HG02870 (cell line): ENCODE data around the gene PLD6.
"Not testable (repeated sequence)": the region's sequence is repeated elsewhere in the genome, so short reads cannot be mapped to it uniquely, and the experiment has no call there.

Experiments used
- ATAC-seq: cut with Tn5 transposase; IDR thresholded peaks from one replicate; pipeline ENCODE4 v1.9.1; 2021; ENCODE audit warnings: mild to moderate bottlenecking, moderate library complexity; ENCODE audit not compliant: unreplicated experiment

Gene PLD6

GRCh38 chr17:17201271-17201670 is 4.9 kb downstream of the PLD6 start:
- no peak for ATAC-seq

GRCh38 chr17:17200831-17201230 is 5.3 kb downstream of the PLD6 start:
- no peak for ATAC-seq

- no peak for ATAC-seq
These were observed 5.8 kb downstream of the PLD6 start for GRCh38 chr17:17200311-17200710.

GRCh38 chr17:17198281-17198680 is 7.9 kb downstream of the PLD6 start:
- no peak for ATAC-seq

GRCh38 chr17:17196776-17197175 is 9.4 kb downstream of the PLD6 start:
- ATAC-seq: no peak

- ATAC-seq: not testable (repeated sequence)
These were observed 10.7 kb downstream of the PLD6 start for GRCh38 chr17:17195466-17195865.

- ATAC-seq: no peak
These were observed 14.2 kb downstream of the PLD6 start for GRCh38 chr17:17191961-17192381.

GRCh38 chr17:17191346-17191792 is 14.8 kb downstream of the PLD6 start:
- ATAC-seq: no peak

GRCh38 chr17:17190188-17190587 is 15.9 kb downstream of the PLD6 start:
- ATAC-seq: no peak

GRCh38 chr17:17189559-17189958 is 16.6 kb downstream of the PLD6 start:
- ATAC-seq: no peak

- ATAC-seq: no peak
These were observed 17.5 kb downstream of the PLD6 start for GRCh38 chr17:17188586-17188985.

GRCh38 chr17:17186551-17187505 is 19.3 kb downstream of the PLD6 start:
- ATAC-seq: no peak

- no peak for ATAC-seq
These were observed 20.1 kb downstream of the PLD6 start for GRCh38 chr17:17186051-17186450.

- not testable (repeated sequence) for ATAC-seq
These were observed 21.0 kb downstream of the PLD6 start for GRCh38 chr17:17184985-17185757.

- ATAC-seq: no peak
These were observed 22.4 kb downstream of the PLD6 start for GRCh38 chr17:17183744-17184143.

GRCh38 chr17:17182598-17183136 is 23.5 kb downstream of the PLD6 start:
- ATAC-seq: no peak

- no peak for ATAC-seq
These were observed 24.2 kb downstream of the PLD6 start for GRCh38 chr17:17181666-17182597.

- no peak for ATAC-seq
These were observed 25.2 kb downstream of the PLD6 start for GRCh38 chr17:17180741-17181525.

GRCh38 chr17:17180141-17180603 is 26.0 kb downstream of the PLD6 start:
- no peak for ATAC-seq
